Nephron progenitor cell (in vitro differentiated cells): Measurements from ENCODE around the gene WDR1.

Experiments
- DNase-seq: peaks from one replicate; pipeline ENCODE4 v3.0.0; 2021
- H3K27ac Mint-ChIP-seq: 2 replicates; pipeline ENCODE4 v1.8.0; 2021; ENCODE audit warnings: mild to moderate bottlenecking, moderate library complexity, mixed read lengths
- H3K27me3 Mint-ChIP-seq: 2 replicates; pipeline ENCODE4 v1.8.0; 2021; ENCODE audit warnings: mild to moderate bottlenecking, low read depth, mixed read lengths; ENCODE audit not compliant: poor library complexity
- H3K36me3 Mint-ChIP-seq: 2 replicates; pipeline ENCODE4 v1.8.0; 2021; ENCODE audit warnings: low read depth, mixed read lengths
- H3K4me1 Mint-ChIP-seq: 2 replicates; pipeline ENCODE4 v1.8.0; 2021; ENCODE audit warnings: mixed read lengths
- H3K4me3 Mint-ChIP-seq: 2 replicates; pipeline ENCODE4 v1.8.0; 2021; ENCODE audit warnings: mild to moderate bottlenecking, moderate library complexity, mixed read lengths
- H3K9me3 Mint-ChIP-seq: 2 replicates; pipeline ENCODE4 v1.8.0; 2021; ENCODE audit warnings: mild to moderate bottlenecking, moderate library complexity, mixed read lengths
- TF ChIP-seq, protein P1 (sequence below): fragments of 200-600 bp; sonication (generic); IDR thresholded peaks from 2 replicates; pipeline ENCODE4 v1.5.0; 2021; ENCODE audit warnings: antibody characterized with exemption

The WDR1 gene

DNA sequence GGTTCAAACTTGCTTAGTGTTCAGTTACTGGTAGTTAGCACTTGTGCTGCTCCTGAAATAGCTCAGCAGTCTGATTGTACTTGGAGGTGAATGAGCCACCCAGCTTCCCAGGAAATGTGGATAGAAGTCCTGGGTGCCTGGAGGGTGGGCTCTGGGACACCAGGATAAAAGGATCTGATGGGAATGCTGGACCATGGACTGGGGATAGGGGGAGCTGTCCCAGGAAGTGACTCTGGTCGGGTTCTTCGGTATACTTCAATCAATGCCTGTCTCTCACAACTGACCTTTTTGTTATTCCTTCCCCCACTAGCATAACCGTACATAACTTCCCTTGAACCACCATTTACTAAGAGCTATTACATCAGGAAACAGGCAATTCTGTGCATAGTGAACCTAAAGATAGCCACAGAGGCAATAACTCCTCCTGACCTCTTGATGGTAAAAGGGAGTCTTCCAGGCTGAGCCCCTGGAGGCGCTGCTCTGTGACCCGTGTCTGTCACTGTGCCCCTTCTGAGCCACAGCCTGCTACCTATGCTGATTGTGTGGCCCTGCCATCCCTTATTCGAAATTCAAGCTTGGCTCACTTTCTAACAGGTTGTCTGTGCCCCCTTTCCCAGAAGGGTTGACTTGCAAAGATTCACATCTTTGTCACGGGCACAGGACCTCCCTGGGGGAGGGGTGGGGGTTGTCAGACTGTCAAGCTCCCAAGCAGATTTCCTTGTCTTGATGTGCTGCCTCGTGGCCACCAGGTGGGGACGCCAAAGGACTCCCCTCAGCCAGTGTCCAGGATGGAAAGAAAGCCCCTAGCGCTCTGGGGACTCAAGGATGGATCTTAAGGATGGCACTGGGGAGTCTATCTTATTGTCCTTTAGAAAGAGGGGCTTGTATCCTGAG lies 24.5 kb upstream of the WDR1 start:
- Mint-ChIP-seq H3K27ac (peak overlapping the region; percentile 52), H3K4me1 (peaks cover 21% of the 10 kb centered on the region), H3K36me3 (no peaks in the 10 kb centered on the region), H3K4me3 (no peak overlapping the region), H3K9me3 (no peaks in the 10 kb centered on the region), H3K27me3 (peaks cover 59% of the 10 kb centered on the region)
- peak; percentile 36 for DNase-seq
- TF ChIP-seq, protein P1, sequence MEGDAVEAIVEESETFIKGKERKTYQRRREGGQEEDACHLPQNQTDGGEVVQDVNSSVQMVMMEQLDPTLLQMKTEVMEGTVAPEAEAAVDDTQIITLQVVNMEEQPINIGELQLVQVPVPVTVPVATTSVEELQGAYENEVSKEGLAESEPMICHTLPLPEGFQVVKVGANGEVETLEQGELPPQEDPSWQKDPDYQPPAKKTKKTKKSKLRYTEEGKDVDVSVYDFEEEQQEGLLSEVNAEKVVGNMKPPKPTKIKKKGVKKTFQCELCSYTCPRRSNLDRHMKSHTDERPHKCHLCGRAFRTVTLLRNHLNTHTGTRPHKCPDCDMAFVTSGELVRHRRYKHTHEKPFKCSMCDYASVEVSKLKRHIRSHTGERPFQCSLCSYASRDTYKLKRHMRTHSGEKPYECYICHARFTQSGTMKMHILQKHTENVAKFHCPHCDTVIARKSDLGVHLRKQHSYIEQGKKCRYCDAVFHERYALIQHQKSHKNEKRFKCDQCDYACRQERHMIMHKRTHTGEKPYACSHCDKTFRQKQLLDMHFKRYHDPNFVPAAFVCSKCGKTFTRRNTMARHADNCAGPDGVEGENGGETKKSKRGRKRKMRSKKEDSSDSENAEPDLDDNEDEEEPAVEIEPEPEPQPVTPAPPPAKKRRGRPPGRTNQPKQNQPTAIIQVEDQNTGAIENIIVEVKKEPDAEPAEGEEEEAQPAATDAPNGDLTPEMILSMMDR, result peak; percentile 45

GRCh38 chr4:10139518-10139917 lies 22.9 kb upstream of the WDR1 start:
- DNase-seq, result no peak
- H3K4me1 Mint-ChIP-seq, result peaks cover 15% of the 10 kb centered on the region
- no peak overlapping the region for H3K27ac Mint-ChIP-seq
- peaks cover 49% of the 10 kb centered on the region for H3K27me3 Mint-ChIP-seq
- H3K36me3 Mint-ChIP-seq, result no peaks in the 10 kb centered on the region
- H3K4me3 Mint-ChIP-seq, result no peak overlapping the region
- TF ChIP-seq, protein P1, result no peak
- H3K9me3 Mint-ChIP-seq, result no peaks in the 10 kb centered on the region

- H3K4me1 Mint-ChIP-seq, result peaks cover under 1% of the 10 kb centered on the region
- H3K27me3 Mint-ChIP-seq, result peaks cover 59% of the 10 kb centered on the region
- H3K9me3 Mint-ChIP-seq, result peaks cover 6% of the 10 kb centered on the region
- H3K27ac Mint-ChIP-seq, result no peak overlapping the region
- H3K4me3 Mint-ChIP-seq, result no peak overlapping the region
- no peak for DNase-seq
- H3K36me3 Mint-ChIP-seq, result no peaks in the 10 kb centered on the region
- TF ChIP-seq, protein P1, result no peak
Measured at GRCh38 chr4:10135260-10135659, 18.7 kb upstream of the WDR1 start.

- TF ChIP-seq, protein P1, result no peak
- H3K9me3 Mint-ChIP-seq, result peaks cover 8% of the 10 kb centered on the region
- H3K36me3 Mint-ChIP-seq, result no peaks in the 10 kb centered on the region
- H3K4me3 Mint-ChIP-seq, result no peak overlapping the region
- H3K27ac Mint-ChIP-seq, result no peak overlapping the region
- peaks cover 58% of the 10 kb centered on the region for H3K27me3 Mint-ChIP-seq
- no peaks in the 10 kb centered on the region for H3K4me1 Mint-ChIP-seq
- no peak for DNase-seq
Measured at GRCh38 chr4:10134141-10134540, 17.5 kb upstream of the WDR1 start.

GRCh38 chr4:10131202-10131601 lies 14.6 kb upstream of the WDR1 start:
- Mint-ChIP-seq H3K36me3 (no peaks in the 10 kb centered on the region), H3K27ac (no peak overlapping the region), H3K9me3 (peaks cover 8% of the 10 kb centered on the region), H3K4me1 (no peaks in the 10 kb centered on the region), H3K27me3 (peaks cover 41% of the 10 kb centered on the region), H3K4me3 (no peak overlapping the region)
- TF ChIP-seq, protein P1, result no peak
- no peak for DNase-seq
